HG03378 (cell line): ENCODE results near the gene PTPN13.

Experiments used
- ATAC-seq: cut with Tn5 transposase; IDR thresholded peaks from one replicate; pipeline ENCODE4 v1.9.1; 2021; ENCODE audit warnings: mild to moderate bottlenecking, moderate library complexity; ENCODE audit not compliant: unreplicated experiment

Gene PTPN13

GRCh38 chr4:86809809-86810208 is 215.7 kb downstream of the PTPN13 start:
- no peak for ATAC-seq

GRCh38 chr4:86810847-86811246 is 216.7 kb downstream of the PTPN13 start:
- no peak for ATAC-seq

GRCh38 chr4:86815653-86816052 is 221.5 kb downstream of the PTPN13 start:
- ATAC-seq = no peak

GRCh38 chr4:86816501-86817273 is 222.6 kb downstream of the PTPN13 start:
- ATAC-seq = no peak

- no peak for ATAC-seq
These were observed 224.1 kb downstream of the PTPN13 start for GRCh38 chr4:86818211-86818610.

GRCh38 chr4:86818841-86819240 is 224.7 kb downstream of the PTPN13 start:
- no peak for ATAC-seq

- ATAC-seq = no peak
These were observed 225.4 kb downstream of the PTPN13 start for GRCh38 chr4:86819561-86819960.

- ATAC-seq = no peak
These were observed 227.0 kb downstream of the PTPN13 start for GRCh38 chr4:86821151-86821550.

- ATAC-seq = no peak
These were observed 228.0 kb downstream of the PTPN13 start for GRCh38 chr4:86822136-86822535.

GRCh38 chr4:86825511-86825910 is 231.4 kb downstream of the PTPN13 start:
- ATAC-seq = no peak

GRCh38 chr4:86831262-86832130 is 237.4 kb downstream of the PTPN13 start:
- no peak for ATAC-seq

- no peak for ATAC-seq
These were observed 239.5 kb downstream of the PTPN13 start for GRCh38 chr4:86833615-86834014.

GRCh38 chr4:86834901-86835300 is 240.8 kb downstream of the PTPN13 start:
- ATAC-seq = no peak

- ATAC-seq = no peak
These were observed 241.6 kb downstream of the PTPN13 start for GRCh38 chr4:86835677-86836076.

- ATAC-seq = no peak
These were observed 243.8 kb downstream of the PTPN13 start for GRCh38 chr4:86837691-86838503.

GRCh38 chr4:86840858-86841257 is 246.7 kb downstream of the PTPN13 start:
- no peak for ATAC-seq

- ATAC-seq = no peak
These were observed 247.2 kb downstream of the PTPN13 start for GRCh38 chr4:86841309-86841708.

GRCh38 chr4:86845593-86845992 is 251.5 kb downstream of the PTPN13 start:
- no peak for ATAC-seq

GRCh38 chr4:86846921-86847320 is 252.8 kb downstream of the PTPN13 start:
- ATAC-seq = no peak

- no peak for ATAC-seq
These were observed 253.5 kb downstream of the PTPN13 start for GRCh38 chr4:86847571-86847970.

GRCh38 chr4:86848136-86848535 is 254.0 kb downstream of the PTPN13 start:
- ATAC-seq = no peak
